Stimulated activated CD4-positive, alpha-beta T cell treated with anti-CD3 and anti-CD28 coated beads, TNF-alpha, amount 100 ng/mL, for 24 hours (primary cell): Measurements from ENCODE around the gene POU2F3.
A peak's percentile ranks its signal among the peaks of the same experiment; 100 is the strongest.

Experiments used
- DNase-seq, 3 experiments: peaks; one replicate each; pipeline ENCODE4 v3.0.0-alpha.2; 2020; ENCODE audit warnings: low read depth in 3 of 3

Gene POU2F3

DNA sequence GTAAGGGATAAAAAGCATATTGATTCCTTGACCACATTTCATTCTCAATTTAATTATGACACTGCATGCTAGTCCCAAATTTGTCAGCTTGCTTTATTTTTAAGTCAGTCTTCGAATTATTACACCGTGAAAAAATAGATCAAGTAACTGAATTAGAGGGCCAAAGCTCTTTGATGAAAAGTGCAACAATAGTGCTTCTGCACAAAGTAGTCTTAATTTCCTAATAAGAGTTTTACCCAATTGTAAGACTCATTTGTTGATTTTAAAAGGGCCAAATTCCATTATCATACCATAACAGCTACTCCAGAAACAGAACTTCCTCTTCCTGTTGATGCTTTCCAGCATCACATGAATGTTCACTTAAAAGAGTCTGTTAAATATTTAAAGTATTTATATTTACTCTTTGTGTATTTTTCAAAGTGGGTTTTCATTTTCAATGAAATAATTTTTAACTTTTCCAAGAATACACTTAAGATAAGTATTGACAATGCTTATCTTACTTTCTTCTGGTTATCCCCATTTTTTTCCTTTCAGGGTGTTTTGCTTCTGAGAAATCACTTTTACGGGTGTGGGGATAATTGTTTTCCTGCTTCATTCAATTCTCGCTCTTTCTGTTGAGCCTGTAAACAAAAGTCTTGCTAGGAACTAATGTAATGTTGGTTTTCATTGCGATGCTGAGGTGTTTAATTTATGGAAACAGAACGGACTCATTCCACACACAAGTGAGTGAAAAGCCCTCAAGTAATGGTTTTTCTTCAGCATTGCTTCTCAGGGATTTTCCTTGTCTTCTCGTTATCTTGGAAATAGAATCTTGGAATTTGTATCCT is 98.4 kb downstream of the POU2F3 start:
- no peak for DNase-seq

DNA sequence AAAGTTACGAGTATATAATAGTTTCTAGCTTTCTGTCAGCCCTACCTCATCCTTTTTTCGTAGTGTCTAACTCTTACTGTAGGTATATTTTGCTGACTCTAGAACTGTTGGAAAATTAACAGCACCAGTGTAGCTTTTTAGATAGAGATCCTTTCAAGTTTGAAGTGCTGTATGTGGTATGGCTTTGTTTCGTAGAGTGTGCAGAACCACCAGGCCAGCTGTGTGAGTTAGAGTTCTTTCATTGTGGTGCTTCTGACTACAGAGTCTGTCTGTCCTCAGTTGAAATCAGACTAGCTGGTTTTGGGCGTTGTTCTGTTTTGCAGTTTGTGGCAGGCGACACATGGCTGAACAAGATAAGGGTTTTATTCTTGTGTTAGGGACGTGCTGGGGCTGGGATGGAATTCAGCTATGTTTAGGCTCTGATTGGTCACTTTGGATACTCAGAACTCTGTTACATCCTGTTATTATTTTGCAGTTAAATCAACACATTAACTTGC is 99.5 kb downstream of the POU2F3 start:
- DNase-seq: no peak

DNA sequence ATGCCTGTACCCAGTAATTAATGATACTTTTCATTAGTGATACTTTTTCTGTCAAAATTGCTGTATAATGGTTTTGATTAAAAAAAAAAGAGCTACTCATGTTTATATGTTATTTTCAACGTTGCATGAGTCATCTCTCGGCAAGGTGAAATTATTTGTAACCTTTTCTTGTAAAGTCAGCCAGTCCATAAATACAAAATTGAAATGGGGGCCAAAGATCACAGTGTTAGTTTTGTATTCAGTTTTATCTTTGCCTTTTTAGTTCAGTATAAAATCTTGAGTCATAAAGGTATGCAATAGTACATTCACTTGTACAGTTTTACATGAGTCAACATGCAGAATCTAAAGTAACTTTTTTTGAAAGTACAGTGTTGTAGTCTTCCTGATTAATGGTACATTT is 100.6 kb downstream of the POU2F3 start:
- DNase-seq: no peak

DNA sequence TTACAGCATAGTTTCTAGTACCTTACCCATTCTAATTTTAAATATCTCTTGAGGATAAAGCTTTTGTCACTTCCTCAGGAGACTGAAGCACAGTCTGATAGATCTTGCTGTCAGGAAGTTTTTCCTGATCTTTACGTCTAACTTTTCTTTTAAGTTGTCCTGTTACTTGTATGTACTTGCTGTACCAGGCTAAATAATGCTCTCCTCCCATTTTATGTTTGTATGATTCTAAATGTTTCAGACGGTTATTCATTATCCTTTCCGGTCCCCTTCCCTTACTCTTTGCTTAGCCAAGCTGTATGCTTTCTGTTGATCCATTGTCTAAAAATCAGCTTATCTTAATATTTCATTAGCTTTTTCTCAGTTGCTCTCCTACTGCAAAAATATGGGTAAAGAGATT is 102.3 kb downstream of the POU2F3 start:
- no peak for DNase-seq

DNA sequence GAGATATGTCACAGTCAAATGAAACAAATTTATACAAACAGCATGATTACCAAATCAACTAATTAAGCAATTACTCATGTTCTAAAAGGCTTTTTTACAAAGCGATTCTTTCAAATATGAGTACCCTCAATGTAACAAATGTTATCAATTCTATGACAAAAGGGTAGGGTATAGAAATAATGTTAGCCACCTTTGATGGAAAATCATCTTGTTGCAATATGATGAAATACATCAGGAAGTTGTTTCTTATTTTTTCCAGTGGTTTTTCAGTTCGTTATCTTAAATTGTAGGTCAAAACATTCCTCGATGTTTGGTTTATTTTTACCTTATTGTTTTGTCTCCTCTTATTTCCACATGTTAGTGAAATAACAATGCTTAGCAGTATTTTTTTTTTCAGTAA is 102.7 kb downstream of the POU2F3 start:
- no peak for DNase-seq

DNA sequence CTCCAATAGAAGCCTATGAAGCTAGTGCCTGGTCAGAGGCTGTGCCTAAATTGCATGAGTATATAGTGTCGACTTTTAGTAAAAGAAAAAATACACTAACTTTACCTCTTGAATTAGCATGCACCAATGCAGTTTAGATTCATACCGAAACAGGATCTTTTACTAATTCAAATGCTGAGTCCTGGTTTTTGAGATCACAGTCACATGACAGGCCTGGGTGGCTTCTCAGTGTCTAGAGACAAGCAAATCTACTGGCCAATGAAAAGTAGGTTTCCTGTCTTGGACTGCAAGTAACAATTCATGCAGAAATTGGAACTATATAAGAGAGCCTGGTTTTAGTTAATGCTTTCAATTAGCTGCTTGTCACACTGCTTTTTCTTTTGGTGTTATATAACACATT is 103.5 kb downstream of the POU2F3 start:
- DNase-seq: no peak

DNA sequence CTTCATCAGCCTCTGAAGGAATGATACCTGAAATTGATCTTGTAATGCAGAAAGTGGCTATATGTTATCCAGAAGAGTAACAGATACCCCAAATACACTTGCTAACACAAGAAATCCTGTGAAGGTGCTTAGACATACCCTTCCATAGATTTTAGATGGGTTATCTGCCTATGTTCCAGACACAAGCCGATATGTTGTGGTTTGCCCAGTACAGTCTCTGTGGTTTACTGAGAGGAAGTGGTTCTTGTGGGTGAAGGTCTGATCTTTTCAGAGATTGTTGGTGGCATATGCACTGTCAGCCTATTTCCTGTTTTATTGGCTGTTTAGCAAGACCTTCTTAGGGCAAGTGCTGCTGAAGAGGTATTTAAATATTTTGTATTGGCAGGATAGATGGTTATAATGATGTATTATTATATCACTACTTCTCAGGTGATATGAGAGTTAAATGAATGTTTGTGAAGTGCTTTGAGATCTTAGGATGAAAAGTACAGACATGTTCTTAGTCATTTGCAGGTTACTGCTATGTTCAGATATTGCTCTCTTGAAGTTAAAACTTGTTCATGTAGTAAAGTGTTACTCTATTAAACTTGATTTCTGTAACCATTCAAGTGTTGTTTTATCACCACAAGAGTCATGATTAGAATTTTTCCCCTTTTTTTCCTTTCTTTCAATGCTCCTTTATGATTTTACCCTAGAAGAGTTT is 104.5 kb downstream of the POU2F3 start:
- peak in 1 of 3 experiments; percentile 5 for DNase-seq

DNA sequence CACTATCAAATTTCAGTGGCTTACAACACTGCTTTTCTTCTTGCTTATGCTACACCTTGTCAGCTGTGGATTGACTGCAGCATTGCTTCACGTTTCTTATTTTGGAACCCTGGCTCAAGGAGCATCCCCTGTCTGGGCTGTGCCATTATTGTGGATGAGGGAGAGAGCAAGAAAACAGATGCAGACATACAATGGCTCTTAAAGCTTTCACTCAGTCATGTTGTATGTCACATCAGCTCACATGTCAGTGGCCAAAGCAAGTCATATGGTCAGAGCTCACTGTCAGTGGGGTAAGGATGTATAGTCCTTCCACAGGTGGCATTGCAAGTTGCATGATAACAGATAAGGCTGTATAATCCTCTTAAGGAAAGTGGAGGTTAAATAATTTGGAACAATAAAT is 106.3 kb downstream of the POU2F3 start:
- DNase-seq: no peak

DNA sequence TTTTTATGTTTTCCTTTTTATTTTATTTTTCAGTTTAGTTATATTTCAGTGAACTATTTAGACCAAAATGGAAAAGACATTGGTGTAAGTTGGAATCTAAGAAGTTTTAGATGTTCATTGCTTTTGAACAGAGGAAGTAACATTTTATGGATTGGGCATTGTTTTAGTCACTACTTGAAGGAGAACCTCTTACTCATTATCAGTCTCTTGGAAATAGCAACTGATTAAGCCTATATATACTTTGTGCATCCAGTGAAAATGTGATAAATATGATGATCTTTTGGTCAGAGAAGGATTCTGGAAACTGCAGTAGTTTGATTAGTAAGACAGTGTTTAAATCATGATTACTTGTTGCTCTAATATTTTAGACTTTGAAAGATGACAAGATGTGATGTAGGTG is 110.7 kb downstream of the POU2F3 start:
- no peak for DNase-seq

DNA sequence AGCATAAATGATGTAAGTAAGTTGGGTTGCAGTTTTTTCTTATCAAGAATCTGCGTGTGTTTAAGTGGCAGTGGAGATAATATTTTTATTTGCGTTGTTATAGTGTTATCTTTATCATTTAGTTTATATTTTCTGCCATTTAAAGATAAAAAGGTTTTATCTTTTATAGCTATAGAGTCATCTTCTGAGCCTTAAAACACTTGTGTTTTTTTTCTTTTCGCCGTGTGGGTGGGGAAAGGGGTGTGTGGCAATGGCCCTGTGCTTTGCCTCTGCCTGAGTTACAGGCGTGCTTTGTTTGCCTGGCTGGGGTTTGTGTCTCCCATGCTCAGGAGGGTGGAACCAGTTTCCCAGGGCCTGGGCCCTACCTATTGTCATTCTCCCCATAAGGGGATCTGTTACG is 112.5 kb downstream of the POU2F3 start:
- no peak for DNase-seq

DNA sequence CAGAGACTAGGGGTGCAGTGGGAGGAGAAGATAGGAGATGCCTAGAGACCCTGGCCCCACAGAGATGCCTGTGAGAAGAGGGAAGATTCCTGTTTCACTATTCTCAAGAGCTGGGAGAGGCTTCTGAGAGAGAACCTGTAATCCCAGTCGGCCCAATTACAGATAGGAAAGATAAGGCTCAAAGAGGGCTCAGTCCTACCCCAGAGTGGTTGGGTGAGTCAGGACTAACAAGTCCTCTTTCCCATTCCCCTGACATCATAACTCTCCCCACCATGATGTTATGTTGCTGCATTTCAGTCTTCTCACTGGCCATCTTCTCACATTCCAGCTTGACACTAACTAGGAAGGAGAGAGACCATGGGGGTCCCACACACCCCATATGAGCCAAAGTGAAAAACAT is 114.1 kb downstream of the POU2F3 start:
- no peak for DNase-seq

DNA sequence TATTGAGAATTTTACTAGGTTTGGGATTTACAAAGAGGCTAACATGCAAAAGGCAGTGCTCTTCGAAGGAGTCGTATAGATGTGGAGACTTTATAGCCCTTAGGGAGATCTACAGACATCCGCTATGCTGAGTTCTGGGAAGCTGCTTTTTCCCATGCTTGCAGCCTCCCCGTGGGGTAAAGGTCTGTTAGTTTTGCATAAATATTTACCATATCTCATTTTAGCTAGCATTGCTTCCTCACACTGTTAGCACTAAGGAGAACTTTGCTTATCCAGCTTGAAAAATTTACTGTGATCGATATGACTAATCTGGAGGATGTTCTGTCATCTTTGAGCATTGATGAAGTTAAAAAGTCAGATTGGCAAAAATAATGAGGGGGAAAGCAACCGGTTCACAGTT is 114.8 kb downstream of the POU2F3 start:
- no peak for DNase-seq

DNA sequence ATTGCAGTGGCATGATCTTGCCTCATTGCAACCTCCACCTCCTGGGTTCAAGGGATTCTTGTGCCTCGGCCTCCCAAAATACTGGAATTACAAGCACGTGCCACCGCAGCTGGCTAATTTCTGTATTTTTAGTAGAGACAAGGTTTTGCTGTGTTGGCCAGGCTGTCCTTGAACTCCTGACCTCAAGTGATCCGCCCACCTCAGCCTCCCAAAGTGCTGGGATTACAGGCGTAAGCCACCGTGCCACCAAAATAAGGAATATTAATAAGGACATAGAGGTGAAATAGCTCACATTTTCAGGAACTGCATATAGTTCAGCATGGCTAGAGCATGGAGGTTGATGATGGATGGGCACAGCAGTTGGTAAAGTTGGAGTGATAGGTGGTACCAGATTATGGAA is 117.7 kb downstream of the POU2F3 start:
- DNase-seq: no peak

DNA sequence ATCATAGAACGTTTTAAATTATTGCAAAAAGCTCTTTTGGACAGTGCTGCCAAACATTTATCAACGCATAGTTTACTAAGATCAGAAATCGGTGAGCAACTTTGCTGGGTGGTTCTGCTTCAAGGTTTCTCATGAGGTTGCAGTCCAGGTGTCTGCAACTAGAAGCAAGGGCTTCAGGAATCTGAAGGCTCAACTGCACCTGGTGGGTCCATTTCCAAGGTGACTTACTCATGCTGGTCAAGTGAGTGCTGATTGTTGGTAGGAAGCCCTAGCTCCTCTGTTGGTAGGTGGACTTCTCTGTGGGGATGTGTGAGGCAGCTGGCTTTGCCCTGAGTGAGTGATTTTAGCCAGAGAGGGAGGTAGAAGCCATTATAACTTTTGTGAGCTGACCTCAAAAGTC is 118.8 kb downstream of the POU2F3 start:
- DNase-seq: no peak

DNA sequence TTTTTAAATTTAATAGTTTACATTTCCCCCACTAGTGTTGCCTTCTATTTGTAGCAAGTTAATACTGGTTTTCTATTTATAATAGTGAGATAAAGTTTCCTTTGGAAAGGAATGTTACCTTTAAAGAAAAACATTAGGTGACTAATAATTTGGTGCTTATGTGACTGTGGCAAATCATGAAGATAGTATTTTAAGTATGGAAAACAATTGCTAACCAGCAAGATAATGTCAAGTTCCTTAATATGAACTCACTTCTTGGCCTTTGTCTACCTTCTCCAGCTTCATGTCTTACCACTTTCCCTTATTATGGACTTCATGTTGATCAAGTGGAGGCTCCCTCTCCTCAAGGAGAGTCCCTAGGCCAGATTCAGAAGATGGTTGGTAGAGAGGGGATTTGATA is 123.5 kb downstream of the POU2F3 start:
- DNase-seq: no peak

DNA sequence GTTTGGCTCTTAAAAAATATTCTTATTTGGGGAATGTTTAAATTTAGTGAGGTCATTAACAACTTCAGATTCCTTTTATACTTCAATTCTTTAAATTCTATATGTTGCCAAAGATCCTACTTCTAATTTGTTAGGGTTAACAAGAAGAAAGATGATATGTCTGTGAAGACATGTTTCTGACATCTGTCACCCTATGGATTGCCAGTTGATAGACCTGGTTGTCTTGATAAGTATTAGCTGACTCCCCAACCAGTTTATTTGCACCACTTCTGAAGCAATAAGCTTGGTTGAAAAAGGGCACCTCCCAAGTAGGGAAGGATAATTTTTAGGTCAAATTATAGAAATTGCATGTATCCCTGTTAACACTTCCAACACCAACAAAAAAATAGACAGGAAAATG is 125.6 kb downstream of the POU2F3 start:
- no peak for DNase-seq
